NOMO-1 treated with dmso at 0.1 percent for 144 hours (cell line): ENCODE results near the gene PTCRA.

Experiments used
- DNase-seq: peaks from one replicate; lab custom pipeline; 2025; ENCODE audit not compliant: unreplicated experiment; lab: John Stamatoyannopoulos, UW

PTCRA gene

DNA sequence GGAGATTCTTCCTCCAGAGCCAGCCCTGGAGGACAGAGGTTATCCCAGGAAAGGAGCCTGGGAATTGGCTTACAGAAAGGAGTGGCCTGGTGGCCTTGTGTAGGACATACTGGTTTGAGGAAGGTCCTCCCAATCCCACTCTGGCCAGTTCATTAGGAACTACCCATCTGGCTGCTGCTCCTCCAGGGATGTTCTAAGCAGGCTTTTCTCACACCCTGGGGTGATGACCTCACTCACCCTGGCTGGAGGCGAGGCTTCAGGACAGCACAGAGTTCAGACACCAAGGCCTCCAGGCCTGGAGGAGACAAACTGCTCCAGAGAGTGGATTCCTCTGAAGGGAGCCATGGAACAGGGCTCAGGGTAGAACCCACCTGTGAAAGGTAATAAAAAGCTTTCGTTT is 53.6 kb downstream of the PTCRA start:
- no peak for DNase-seq

DNA sequence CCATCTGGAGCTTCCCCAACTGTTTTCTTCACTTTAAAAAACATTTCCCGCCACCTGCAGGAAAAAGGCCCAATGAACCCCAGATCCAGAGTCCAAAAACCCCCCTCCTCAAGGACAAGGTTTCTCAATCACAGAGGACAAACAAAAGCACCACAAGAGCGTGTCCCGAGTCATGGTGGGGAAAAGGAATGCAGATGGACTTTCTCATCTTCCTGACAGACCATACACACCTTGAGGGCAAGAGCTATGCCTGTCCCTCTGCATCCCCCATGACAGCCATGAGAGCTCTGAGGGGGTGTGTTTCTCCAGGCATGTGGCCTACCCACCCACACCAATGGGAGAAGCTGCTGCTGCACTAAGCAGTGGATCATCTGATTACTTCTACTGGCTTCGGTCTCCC is 54.1 kb downstream of the PTCRA start:
- no peak for DNase-seq

DNA sequence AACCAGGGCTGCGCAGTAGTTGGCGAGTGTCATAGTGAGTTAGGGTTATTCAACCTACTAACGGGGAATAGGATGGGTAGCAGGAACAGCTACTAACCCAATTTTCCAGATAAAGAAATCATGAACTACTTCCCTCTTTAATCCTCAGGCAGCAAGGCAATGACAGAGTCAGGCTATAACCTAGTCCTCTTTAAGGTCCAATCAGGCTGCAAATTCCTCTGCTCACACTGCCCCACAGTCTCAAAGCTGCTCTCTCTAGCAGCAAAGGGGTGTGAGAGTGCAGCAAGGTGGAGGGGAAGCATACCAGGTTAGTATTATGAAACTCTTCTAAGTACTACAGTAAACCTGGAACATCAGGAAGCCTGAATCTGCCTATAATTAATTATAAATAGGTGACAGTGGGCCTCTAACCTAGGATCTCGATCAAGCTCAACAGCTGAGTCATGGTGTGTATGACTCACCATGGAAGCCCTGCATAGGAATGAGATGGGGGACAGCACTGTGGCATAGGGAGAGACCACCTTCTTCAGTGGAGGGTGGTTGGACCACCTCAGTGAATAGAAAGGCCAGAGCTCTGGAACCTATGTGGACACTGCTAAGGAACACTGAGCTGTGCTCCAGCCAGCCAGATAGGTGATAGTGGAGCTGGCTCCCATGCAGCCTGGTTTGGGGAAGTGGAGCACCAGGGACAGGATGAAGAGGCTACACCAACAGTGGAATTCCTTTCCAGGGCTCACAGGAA is 55.2 kb downstream of the PTCRA start:
- no peak for DNase-seq

DNA sequence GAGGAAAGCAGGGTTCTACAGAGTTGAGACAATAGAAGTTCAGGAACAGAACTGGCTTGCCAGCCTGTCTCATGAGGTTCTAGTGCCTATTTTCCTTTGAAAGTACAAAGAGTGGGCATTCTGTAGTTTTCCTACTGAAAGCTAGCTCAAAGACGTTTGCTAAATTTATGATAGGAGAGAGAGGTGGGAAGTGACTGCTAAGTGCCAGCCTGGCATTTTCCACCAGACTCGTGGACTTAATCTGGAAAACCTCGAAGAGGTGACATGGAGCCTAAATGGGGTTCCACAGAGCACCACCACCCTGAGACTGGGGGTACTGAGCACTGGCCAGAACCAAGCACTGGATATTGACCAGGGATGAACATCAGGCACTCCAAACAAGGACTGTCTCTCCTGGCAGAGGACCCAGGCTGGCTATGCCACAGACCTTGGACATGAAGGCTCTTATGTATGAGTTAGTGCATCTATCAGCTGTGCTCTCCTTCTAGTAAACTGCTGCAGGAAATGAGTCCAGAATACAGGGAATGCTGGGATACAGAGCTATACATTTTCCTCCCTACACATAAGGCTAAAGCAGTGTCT is 56.0 kb downstream of the PTCRA start:
- no peak for DNase-seq

DNA sequence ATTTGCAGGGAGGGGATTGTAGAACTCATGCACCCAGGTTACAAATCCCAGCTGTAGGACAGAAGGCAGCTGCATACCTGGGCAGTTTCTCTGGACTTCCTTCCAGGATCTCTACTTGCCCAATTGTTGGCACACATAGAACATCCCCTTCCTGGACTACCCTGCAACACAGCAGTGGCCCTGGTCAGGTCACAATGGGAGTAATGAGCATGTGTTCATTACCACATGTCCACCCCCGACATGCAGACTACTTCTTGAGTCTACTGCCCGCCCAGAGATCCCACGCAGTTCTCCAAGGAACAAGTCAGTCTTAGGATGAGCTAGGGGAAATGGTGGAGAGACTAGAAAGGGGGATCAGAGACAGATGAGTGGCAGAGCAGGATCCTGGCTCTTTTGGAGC is 58.1 kb downstream of the PTCRA start:
- DNase-seq: no peak

DNA sequence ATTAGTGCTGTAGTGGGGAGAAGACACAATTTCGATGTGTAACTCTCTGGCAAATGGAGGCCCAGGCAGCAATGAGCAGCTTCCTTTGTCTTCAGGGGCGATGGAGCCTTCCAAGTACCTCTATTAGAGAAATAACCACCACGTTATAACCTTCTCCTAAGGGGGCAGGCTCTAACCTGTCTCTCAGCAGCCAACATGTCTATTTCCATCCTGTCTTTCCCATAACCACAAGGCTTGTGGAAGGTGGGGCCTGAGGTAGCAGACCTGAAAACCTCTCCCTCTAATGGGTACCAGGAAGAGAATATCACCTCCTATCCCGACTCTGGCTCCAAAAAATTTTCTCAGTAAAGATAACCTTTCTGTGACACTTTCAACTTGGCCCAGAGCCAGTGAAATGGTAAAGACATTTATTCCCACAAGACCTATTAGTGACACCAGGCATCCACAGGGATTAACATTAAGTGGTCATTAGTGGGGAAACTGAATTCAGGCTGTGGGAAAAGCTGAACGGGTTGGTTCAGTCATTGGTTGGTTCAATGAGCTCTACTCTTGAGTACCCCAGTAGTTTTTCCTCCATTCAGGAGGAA is 59.2 kb downstream of the PTCRA start:
- DNase-seq: no peak
